ENCODE data around the gene UTP4.
A peak's percentile ranks its signal among the peaks of the same experiment; 100 is the strongest.

UTP4 gene

DNA sequence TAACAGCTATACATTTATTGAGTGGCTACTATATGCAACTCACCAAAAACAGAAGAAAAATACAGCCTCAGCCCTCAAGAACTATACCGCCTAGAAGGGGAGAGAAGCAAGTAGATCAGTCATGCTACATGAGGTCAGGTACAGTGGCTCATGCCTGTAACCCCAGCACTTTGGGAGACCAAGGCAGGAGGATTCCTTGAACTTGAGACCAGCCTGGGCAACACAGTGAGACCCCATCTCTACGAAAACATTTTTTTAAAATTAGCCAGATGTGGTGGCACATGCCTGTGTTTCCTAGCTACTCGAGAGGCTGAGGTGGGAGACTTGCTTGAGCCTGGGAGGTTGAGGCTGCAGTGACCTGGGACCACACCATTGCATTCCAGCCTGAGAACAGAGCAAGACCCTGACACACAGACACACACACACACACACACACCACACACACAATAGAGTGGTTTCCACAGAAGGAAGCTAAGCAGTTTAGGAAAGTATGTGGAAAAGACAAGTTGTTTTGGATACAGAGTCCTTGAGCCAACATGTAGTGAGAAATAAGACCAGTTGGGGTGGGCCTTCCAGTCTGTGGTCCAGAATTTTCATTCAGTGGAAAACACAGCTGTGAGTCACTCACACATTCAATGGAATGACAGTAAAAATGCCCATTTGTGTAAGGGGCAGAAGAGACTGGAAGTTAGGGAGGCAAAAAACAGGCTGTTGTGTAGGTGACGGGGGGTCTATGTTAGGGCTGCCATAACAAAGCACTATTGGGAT, 43.8 kb downstream of the UTP4 start:
- no peak for DNase-seq (ENCODE audit: low read depth, low spot score)

GRCh38 chr16:69179328-69180010, 47.0 kb downstream of the UTP4 start:
- DNase-seq (ENCODE audit: low read depth, low spot score), result no peak

GRCh38 chr16:69180011-69180338, 47.5 kb downstream of the UTP4 start:
- no peak for DNase-seq (ENCODE audit: low read depth, low spot score)

- DNase-seq (ENCODE audit: low read depth, low spot score), result no peak
These were observed 50.4 kb downstream of the UTP4 start for GRCh38 chr16:69182730-69183416.

DNA sequence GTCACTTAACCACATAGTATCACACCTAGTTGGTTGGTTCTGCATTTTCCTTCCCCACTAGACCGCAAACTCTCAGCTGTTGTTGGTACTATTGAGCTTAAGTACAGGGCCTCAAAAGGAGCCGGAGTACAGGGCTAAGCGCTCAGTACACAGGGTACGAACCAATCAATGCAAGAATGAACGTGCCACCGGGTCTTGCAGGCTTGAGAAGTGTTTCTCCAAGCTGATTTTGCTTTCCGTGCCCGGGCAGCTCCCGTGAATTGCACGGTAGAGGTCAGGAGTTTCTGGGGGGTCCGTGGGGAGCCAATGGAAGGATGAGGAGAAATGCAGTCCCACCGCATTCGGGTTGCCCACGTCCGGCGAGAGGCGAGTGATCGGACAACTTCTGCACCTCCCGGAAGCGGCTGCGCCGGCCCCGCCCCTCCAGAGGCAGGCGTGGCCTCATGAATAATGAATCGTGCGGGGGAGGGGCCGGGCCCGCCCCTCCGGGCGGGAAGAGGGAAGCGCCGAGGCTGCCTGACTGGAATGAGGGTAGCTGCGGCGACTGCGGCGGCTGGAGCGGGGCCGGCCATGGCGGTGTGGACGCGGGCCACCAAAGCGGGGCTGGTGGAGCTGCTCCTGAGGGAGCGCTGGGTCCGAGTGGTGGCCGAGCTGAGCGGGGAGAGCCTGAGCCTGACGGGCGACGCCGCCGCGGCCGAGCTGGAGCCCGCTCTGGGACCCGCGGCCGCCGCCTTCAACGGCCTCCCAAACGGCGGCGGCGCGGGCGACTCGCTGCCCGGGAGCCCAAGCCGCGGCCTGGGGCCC, 54.4 kb downstream of the UTP4 start, which contains the start of gene SNTB2:
SNTB2 (plus strand) TSS at position 523 of the 804 bp plus-strand sequence; CDS start at position 526, 3 bp downstream.
- peak; percentile 56 for DNase-seq (ENCODE audit: low read depth, low spot score)

DNA sequence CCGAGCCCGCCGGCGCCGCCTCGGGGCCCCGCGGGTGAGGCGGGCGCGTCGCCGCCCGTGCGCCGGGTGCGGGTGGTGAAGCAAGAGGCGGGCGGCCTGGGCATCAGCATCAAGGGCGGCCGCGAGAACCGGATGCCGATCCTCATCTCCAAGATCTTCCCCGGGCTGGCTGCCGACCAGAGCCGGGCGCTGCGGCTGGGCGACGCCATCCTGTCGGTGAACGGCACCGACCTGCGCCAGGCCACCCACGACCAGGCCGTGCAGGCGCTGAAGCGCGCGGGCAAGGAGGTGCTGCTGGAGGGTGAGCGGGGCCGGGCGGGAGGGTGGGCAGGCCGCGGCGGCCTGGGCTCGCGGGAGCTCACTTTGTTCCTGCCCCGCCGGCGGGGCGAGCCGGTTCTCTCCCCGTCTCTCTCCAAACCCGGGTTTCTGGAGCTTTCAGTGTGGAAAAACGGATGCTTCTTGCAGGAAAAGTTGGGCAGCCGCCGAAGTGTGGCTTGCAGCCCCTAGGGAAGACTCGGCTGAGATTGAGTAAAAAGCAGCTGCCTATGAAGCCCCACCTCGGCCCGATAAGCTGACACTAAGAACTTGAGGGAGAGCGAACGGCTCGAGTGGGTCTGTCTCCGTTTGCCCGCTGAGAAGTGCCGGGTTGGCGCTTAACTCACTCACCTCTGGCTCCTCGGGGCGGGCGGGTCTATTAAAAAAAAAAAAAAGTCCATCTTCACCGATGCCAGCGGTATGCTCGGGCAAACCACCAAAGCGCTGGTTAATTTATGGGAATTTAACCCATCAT, 55.2 kb downstream of the UTP4 start:
- DNase-seq (ENCODE audit: low read depth, low spot score), result no peak

DNA sequence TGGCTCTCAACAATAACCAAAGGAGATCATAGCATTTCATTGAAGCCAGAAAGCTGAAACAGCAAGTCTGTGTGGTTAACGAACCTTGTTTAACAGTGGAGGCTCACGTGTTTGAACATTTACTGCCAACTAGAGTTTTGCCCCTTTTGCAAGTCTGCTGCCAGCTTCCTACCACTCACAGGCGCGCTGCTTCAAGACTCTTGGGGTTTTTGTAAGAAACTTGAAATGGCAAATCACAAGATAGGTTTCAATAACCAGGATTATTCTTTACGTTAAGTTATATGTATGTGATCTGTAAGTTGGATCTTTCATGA, 55.7 kb downstream of the UTP4 start:
- no peak for DNase-seq (ENCODE audit: low read depth, low spot score)

DNA sequence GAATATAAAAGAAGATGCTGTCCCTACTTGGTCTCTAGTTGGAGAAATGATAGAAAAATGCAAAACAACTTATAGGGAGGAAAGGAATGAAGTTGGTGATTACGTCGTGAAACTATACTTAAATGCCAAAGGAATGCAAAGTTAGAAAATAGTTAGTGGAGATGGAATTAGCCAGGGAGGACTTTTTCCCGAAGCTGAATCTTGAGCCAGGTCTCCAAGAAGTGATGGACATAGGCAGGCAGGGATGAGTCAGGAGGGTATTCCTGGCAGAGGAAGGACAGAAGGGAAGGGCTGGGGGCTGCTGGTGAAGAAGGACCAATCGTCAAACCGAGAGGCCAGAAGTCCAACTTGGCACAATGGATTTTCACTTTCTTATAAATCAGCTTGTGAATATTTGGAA, 56.3 kb downstream of the UTP4 start:
- no peak for DNase-seq (ENCODE audit: low read depth, low spot score)

DNA sequence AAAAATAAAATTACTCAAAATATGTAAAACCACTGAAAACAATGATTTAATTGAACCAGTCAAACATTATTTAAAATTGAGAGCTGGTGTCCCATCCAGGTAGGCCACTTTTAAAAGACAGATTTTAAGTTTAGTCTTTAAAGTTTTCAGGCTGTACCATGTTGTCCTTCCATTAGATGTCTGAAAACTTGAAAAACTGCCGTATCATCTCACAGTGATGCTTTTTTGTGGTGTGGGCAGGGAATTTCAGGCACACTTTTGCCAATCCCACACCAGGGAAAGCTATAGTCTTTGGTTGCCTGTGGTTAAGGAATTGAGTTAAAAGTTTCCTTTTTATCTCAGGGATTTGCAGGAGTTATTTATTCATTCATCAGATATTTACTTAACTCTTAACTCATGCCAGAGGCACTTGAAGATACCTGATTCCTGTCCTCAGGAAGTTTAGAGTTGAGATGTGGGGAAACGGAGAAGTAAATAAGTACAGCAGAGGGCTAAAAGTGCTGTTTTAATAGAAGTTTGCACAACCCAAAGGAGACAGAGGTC, 57.7 kb downstream of the UTP4 start:
- no peak for DNase-seq (ENCODE audit: low read depth, low spot score)

DNA sequence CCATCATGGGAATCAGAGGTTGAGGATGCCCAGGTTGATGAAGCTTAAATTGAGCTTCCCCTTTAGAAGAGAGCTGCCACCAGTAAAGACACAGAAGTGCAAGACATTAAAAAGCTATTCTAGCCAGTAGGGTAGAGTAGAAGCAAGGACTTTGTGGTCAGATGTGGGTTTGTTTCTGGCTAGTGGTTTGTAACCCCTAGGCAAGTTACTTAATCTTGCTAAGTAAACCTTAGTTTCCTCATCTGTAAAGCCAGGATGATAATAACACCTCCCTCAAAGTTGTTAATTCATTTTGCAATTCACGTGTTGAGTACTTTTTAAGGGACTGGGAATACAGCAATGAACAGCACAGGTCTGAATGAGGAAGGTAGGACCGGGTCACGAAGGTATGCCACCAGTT, 58.1 kb downstream of the UTP4 start:
- no peak for DNase-seq (ENCODE audit: low read depth, low spot score)

DNA sequence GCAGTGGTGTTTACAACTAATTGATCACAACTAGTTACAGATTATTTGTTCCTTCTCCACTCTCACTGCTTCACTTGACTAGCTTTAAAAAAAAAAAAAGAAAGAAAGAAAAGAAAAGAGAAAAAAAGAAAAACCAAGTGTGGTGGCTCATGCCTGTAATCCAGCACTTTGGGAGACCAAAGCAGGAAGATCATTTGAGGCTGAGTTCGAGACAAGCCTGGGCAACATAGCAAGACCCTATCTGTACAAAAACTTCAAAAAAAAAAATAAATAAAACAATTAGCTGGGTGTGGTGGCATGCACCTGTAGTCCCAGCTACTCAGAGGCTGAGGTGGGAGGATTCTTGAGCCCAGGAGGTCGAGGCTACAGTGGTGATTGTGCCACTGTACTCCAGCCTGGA, 58.7 kb downstream of the UTP4 start:
- no peak for DNase-seq (ENCODE audit: low read depth, low spot score)

DNA sequence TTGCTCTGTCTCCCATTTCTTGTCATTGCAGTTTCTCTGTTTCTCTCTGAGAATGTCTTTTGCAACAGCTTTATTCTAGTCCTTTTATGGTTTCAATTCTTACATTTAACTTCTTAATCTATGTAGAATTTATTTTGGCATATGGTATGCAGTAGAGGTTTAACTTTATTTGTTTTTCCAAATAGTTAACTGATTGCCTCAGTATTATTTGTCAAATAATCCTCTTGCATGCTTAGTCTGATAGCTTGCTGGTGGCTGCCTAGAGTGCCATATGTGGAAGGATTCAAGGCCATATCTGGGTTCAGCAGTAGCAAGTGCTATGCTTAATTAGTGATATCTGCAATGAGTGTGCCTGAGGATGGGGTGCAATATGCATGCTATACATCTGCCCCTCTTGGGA, 61.4 kb downstream of the UTP4 start:
- no peak for DNase-seq (ENCODE audit: low read depth, low spot score)

- DNase-seq (ENCODE audit: low read depth, low spot score), result no peak
These were observed 62.0 kb downstream of the UTP4 start for GRCh38 chr16:69194488-69194887.

DNA sequence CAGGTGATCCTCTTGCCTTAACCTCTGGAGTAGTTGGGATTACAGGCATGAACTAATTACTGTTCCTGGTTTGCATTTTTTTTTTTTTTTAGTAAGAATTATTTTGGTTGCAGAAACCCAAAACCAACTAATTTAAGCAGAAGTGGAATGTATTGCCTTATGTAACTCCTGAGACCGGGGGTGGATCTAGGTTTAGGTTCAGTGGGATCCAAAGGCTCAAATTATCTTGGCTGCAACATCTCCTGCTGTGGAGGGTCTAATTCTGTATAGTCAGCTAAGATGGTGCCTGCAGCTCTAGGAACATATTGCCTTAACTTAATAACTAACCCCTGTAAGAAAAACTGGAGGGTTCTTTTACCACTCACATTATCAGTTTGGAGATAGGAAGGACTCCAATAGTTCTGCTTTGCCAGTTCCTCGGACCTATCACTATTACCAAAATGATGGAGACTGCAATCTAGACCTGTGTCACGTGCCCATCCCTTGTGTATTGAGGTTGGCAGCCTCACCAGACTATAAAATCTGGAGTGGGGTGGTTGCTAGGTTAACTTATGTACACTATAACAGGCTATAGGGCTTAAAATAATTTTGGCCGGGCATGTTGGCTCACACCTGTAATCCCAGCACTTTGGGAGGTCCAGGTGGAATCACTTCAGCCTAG, 63.0 kb downstream of the UTP4 start:
- no peak for DNase-seq (ENCODE audit: low read depth, low spot score)

GRCh38 chr16:69197573-69197972, 65.1 kb downstream of the UTP4 start:
- no peak for DNase-seq (ENCODE audit: low read depth, low spot score)

DNA sequence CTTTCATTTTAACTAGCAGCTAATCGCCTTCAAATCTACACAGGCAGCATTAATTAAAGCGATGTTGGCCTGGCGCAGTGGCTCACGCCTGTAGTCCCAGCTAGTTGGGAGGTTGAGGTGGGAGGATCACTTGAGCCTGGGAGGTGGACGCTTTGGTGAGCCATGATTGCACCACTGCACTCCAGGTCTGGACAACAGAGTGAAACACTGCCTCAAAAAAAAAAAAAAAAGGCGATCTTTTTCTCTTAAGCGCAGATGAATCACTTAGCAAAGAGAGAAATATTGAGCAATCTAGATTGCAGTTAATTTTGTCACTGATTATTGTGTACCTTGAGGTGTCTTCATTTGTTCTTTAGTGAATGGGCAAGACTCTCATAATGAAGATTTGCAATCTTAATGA, 66.9 kb downstream of the UTP4 start:
- DNase-seq (ENCODE audit: low read depth, low spot score), result no peak

- no peak for DNase-seq (ENCODE audit: low read depth, low spot score)
These were observed 68.8 kb downstream of the UTP4 start for GRCh38 chr16:69201291-69201690.

DNA sequence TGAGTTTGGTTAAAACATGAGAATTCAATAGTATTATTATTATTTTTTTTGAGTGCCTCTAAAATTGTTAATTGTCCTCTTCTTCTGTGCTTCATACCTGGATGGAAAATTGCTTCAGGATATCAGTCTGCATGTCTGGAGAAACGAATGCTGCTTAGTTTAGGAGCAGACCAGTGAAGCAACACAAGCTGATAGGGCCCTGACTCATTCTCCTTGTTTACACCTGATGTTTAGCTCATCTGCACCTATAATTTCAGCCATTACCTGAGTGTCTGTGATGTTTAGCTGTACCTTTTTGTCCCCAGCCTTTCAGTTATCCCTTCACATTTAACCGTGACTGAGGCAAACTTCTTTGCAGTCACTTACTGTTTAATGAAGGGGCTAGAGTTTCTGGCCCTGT, 69.3 kb downstream of the UTP4 start:
- no peak for DNase-seq (ENCODE audit: low read depth, low spot score)

DNA sequence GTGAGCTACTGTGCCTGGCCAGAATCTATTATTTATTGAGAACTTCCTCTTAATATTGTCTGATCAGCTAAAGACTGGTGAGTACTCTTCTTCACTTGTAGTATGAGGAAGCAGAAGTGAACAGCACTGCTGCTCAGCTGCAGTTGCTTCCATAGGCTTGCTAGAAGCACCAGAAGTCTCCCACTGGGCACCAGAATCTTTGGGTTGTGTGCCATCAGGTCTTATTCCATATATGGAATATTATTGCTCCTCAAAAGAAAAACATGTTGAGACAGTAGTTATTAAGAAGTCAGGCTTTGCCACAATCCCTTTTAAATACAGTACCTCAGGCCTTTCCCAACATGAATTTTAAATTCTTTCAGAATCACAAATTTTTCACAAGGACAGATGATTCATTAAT, 71.7 kb downstream of the UTP4 start:
- no peak for DNase-seq (ENCODE audit: low read depth, low spot score)

DNA sequence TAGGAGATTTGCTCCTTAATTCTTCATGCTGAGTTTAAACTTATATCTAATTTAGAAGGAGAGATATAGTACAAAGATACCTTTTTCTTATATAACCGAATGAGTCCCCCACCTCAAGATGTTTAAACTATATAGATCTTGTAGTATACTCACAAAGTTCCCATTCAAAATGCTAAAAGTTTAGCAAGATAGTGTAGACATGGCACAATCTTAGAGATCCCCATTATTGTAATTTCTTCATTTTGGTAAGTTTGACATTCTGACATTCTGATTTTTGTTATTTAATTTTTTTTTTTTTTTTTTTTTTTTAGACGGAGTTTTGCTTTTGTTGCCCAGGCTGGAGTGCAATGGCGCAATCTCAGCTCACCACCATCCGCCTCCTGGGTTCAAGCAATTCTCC, 77.3 kb downstream of the UTP4 start:
- DNase-seq (ENCODE audit: low read depth, low spot score), result no peak

DNA sequence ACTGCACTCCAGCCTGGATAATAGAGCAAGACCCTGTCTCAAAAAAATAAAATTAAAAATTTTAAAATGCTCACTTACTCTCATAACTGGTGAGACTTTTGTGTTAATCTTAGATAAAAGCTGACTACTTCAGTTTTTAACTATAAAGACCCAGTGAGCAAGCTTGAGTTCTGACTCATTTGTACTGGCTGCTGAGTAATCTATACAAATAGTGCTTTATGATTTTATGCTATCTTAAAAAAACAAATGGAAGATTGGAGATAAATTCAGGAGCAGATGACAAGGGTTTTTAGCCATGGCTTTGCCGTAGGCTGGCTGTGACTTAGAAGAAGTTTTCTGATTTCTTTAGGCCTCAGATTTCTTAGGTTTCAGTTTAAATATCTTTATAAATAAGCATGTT, 85.0 kb downstream of the UTP4 start:
- DNase-seq (ENCODE audit: low read depth, low spot score), result no peak
